Keratinocyte (primary cell): ENCODE measurements around the gene ZNF365. TPM values are rescaled to one million over a fixed set of nuclear protein-coding genes. Genes with fewer than 3 reads are reported as not detected.
"Not testable (repeated sequence)": the region's sequence is repeated elsewhere in the genome, so short reads cannot be mapped to it uniquely, and the experiment has no call there.

Experiments
- DNase-seq: peaks from one replicate; pipeline ENCODE4 v3.0.0-alpha.2; 2011; ENCODE audit warnings: low read depth, missing footprints, low spot score
- FAIRE-seq: peaks from 2 replicates; lab custom pipeline; 2011; peaks lifted over from hg19 to GRCh38; lab: Jason Lieb, UNC
- H2AFZ ChIP-seq: 2 replicates; pipeline ENCODE4 v1.6.0; 2012; ENCODE audit warnings: low read length, control low read depth, inconsistent platforms; ENCODE audit not compliant: control insufficient read depth
- H3K27ac ChIP-seq: 2 replicates; pipeline ENCODE4 v1.5.1; 2011; ENCODE audit warnings: low read length; ENCODE audit not compliant: control insufficient read depth, insufficient read depth
- H3K27me3 ChIP-seq: 3 replicates; pipeline ENCODE4 v1.6.0; 2011; ENCODE audit warnings: low read length; ENCODE audit not compliant: control insufficient read depth, insufficient read depth; ENCODE audit errors: extremely low read depth
- H3K36me3 ChIP-seq, 2 experiments: 2 replicates in 1 of 2; 3 replicates in 1 of 2; pipeline ENCODE4 v1.5.1; 2011; ENCODE audit warnings: low read length in 2 of 2, mild to moderate bottlenecking in 1 of 2; ENCODE audit not compliant: control insufficient read depth in 2 of 2, insufficient read depth in 2 of 2; ENCODE audit errors: extremely low read depth in 1 of 2
- H3K4me1 ChIP-seq: 3 replicates; pipeline ENCODE4 v1.5.1; 2011; ENCODE audit warnings: low read length; ENCODE audit not compliant: control insufficient read depth, insufficient read depth; ENCODE audit errors: extremely low read depth
- H3K4me2 ChIP-seq: 3 replicates; pipeline ENCODE4 v1.6.0; 2011; ENCODE audit warnings: low read depth, low read length; ENCODE audit not compliant: control insufficient read depth, insufficient read depth; ENCODE audit errors: extremely low read depth
- H3K4me3 ChIP-seq, 3 experiments: fragments of 200-600 bp in 1 of 3; sonication (generic) in 1 of 3; 2 replicates in 2 of 3; 3 replicates in 1 of 3; pipeline ENCODE4 v1.5.1; 2011 to 2016; ENCODE audit warnings: low read length in 3 of 3, mild to moderate bottlenecking in 3 of 3, control low read depth in 2 of 3, inconsistent platforms in 1 of 3, low read depth in 1 of 3, mixed read lengths in 1 of 3, mixed run types in 1 of 3, moderate library complexity in 1 of 3; ENCODE audit not compliant: control insufficient read depth in 2 of 3, insufficient read depth in 2 of 3; ENCODE audit errors: extremely low read depth in 1 of 3
- H3K79me2 ChIP-seq: 2 replicates; pipeline ENCODE4 v1.6.0; 2012; ENCODE audit warnings: low read length; ENCODE audit not compliant: control insufficient read depth, insufficient read depth
- H3K9ac ChIP-seq: 3 replicates; pipeline ENCODE4 v1.6.0; 2011; ENCODE audit warnings: low read length; ENCODE audit not compliant: control insufficient read depth, insufficient read depth; ENCODE audit errors: extremely low read depth
- H3K9me1 ChIP-seq: 3 replicates; pipeline ENCODE4 v1.6.0; 2011; ENCODE audit warnings: low read length; ENCODE audit not compliant: control insufficient read depth, insufficient read depth; ENCODE audit errors: extremely low read depth
- H3K9me3 ChIP-seq: 2 replicates; pipeline ENCODE4 v1.5.1; 2012; ENCODE audit warnings: low read depth, low read length; ENCODE audit not compliant: control insufficient read depth
- H4K20me1 ChIP-seq: 3 replicates; pipeline ENCODE4 v1.6.0; 2011; ENCODE audit warnings: low read length; ENCODE audit not compliant: control insufficient read depth, insufficient read depth; ENCODE audit errors: extremely low read depth
- CTCF ChIP-seq, 3 experiments: IDR thresholded peaks in 1 of 3; conservative IDR thresholded peaks in 1 of 3; optimal IDR thresholded peaks in 1 of 3; 2 replicates in 2 of 3; 3 replicates in 1 of 3; pipeline versions ENCODE3 to v1.5.1; 2011; ENCODE audit warnings: low read length in 3 of 3, mild to moderate bottlenecking in 3 of 3, moderate library complexity in 2 of 3, control low read depth in 1 of 3, inconsistent platforms in 1 of 3; ENCODE audit not compliant: insufficient read depth in 2 of 3; ENCODE audit errors: extremely low read depth in 1 of 3
- EZH2 ChIP-seq: IDR thresholded peaks from one replicate; pipeline ENCODE4 v1.6.1; 2012; ENCODE audit warnings: inconsistent platforms, mild to moderate bottlenecking, low read length, moderate library complexity
- dilution Hi-C: fragments of 300-500 bp; cut with MboI; formaldehyde crosslinking; loops from one replicate; pipeline ENCODE4 v1.7.0; 2020; ENCODE audit warnings: low sequenced_read_pairs; ENCODE audit not compliant: extremely low pct_ligation_motif_present
- polyA plus RNA-seq, 5 experiments: library from polyadenylated mRNA; depleted of rRNA in 3 of 5; stranded (reverse) in 3 of 5; stranded (forward) in 1 of 5; unstranded in 1 of 5; fragments of >200 nt; gene quantifications; 1 replicate in 1 of 5; 2 replicates in 3 of 5; 3 replicates in 1 of 5; pipeline versions ENCODE4 v1.2.1 to v1.2.3, GENCODE V29; 2011 to 2012; ENCODE audit warnings: missing spikeins in 2 of 5, low read depth in 1 of 5, low replicate concordance in 1 of 5

The ZNF365 gene
- polyA plus RNA-seq, 1 donor (not counting 4 experiments of a cell fraction or from before 2014, with no cell fraction given), result 15.9 TPM

DNA sequence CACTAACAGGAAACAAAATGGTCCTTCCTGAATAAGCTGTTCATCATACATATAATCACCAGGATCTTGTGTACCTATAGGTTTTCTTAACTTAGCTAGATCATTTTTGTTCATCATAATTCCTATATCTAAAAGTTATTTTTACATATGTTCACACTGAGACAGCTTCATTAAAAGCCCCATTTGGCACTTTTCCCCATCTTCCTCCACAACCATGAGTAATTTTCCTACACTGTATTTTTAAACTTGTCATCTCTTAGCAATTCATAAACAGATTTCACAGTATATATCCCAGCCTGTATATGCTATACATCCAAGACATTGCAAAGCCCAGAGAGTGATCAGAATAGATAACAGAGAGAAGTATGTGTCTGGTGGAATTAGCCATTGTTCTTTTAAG is 28.3 kb downstream of the ZNF365 start:
- dilution Hi-C loops, result no loop called here
- Histone ChIP-seq H3K27me3 (no peaks in the 10 kb centered on the region), H3K9me1 (no peaks in the 10 kb centered on the region), H3K79me2 (no peaks in the 10 kb centered on the region), H3K9ac (no peak overlapping the region), H3K9me3 (peaks cover 3% of the 10 kb centered on the region), H2AFZ (no peak overlapping the region), H3K36me3 (peaks cover 4 to 10% of the 10 kb centered on the region in 2 experiments), H3K4me1 (no peaks in the 10 kb centered on the region), H3K4me3 (no peak overlapping the region), H4K20me1 (no peaks in the 10 kb centered on the region), H3K4me2 (no peak overlapping the region), H3K27ac (no peak overlapping the region)
- TF ChIP-seq CTCF (optimal IDR thresholded peaks at IDR 0.05 in 1 of 3, IDR thresholded peaks at IDR 0.05 in 1 of 3, conservative IDR thresholded peaks at IDR 0.05 in 1 of 3; ENCODE audit: extremely low read depth in 1 of 3, insufficient read depth in 2 of 3, low read length in 3 of 3) (no peak), EZH2 (no peak)
- FAIRE-seq (no peak), DNase-seq (no peak)

DNA sequence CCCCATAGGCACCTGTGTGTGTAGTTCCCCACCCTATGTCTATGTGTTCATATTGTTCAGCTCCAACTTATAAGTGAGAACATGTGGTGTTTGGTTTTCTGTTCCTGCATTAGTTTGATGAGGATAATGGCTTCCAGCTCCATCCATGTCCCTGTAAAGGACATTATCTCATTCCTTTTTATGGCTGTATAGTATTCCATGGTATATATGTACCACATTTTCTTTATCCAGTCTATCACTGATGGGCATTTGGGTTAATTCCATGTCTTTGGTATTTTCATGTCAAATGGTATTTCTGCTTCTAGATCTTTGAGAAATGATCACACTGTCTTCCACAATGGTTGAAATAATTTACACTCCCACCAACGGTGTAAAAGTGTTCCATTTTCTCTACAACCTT is 36.4 kb downstream of the ZNF365 start:
- H4K20me1 ChIP-seq, DNase-seq, H3K36me3 ChIP-seq, H3K79me2 ChIP-seq, H3K4me2 ChIP-seq, H3K9me1 ChIP-seq, dilution Hi-C loops, H3K9ac ChIP-seq, FAIRE-seq, H3K4me3 ChIP-seq, H3K4me1 ChIP-seq, H3K27me3 ChIP-seq, H3K9me3 ChIP-seq, H2AFZ ChIP-seq, H3K27ac ChIP-seq: not testable (repeated sequence)

DNA sequence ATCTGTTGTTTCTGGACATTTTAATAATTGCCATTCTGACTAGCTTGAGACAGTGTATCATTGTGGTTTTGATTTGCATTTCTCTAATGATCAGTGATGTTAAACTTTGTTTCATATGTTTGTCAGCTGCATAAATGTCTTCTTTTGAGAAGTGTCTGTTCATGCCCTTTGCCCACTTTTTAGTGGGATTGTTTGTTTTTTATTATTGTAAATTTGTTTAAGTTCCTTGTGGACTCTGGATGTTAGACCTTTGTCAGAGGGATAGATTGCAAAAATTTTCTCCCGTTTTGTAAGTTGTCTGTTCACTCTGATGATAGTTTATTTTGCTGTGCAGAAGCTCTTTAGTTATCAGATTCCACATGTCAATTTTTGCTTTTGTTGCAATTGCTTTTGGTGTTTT is 36.8 kb downstream of the ZNF365 start:
- H2AFZ ChIP-seq, H3K9me1 ChIP-seq, H3K4me1 ChIP-seq, DNase-seq, dilution Hi-C loops, H3K4me2 ChIP-seq, H3K27ac ChIP-seq, H3K4me3 ChIP-seq, H3K79me2 ChIP-seq, FAIRE-seq, H3K9me3 ChIP-seq, H3K36me3 ChIP-seq, H3K27me3 ChIP-seq, H4K20me1 ChIP-seq, H3K9ac ChIP-seq: not testable (repeated sequence)
